OCI-LY7 (cell line): ENCODE measurements around the gene PLD1. TPM values are rescaled to one million over a fixed set of nuclear protein-coding genes. Genes with fewer than 3 reads are reported as not detected.

Source experiments
- BruUV-seq: library from RNA; stranded (reverse); fragments of 400-500 nt; replicated peaks from 2 replicates; lab custom pipeline; 2021; lab: Mats Ljungman, UMichigan
- CTCF ChIA-PET: fragments of 300-600 bp; sonication (Branson Sonifier 250); formaldehyde crosslinking; loops from one replicate; lab custom pipeline; 2022; ENCODE audit warnings: antibody characterized with exemption; ENCODE audit not compliant: unreplicated experiment; lab: Charles Lee
- POLR2A ChIA-PET: fragments of 300-600 bp; sonication (Branson Sonifier 250); formaldehyde crosslinking; loops from one replicate; lab custom pipeline; 2022; ENCODE audit warnings: antibody characterized with exemption; lab: Charles Lee
- DNase-seq: peaks from one replicate; pipeline ENCODE4 v3.0.0-alpha.2; 2015; ENCODE audit warnings: low spot score
- H2AFZ ChIP-seq: fragments of 200-600 bp; sonication (generic), shearing (Covaris generic); 2 replicates; pipeline ENCODE4 v1.6.1; 2014; ENCODE audit warnings: mild to moderate bottlenecking, antibody characterized with exemption, low read length, moderate library complexity
- H3K27ac ChIP-seq: fragments of 200-600 bp; sonication (generic); 2 replicates; pipeline ENCODE4 v1.5.1; 2014; ENCODE audit warnings: mixed run types, low read depth, mild to moderate bottlenecking, moderate library complexity, low read length, inconsistent platforms; ENCODE audit not compliant: poor library complexity, severe bottlenecking
- H3K36me3 ChIP-seq: fragments of 200-600 bp; sonication (generic); 2 replicates; pipeline ENCODE4 v1.6.1; 2014; ENCODE audit warnings: mild to moderate bottlenecking, antibody characterized with exemption, low read length, moderate library complexity, mixed read lengths; ENCODE audit not compliant: insufficient read depth
- H3K4me1 ChIP-seq: fragments of 200-600 bp; sonication (generic); 2 replicates; pipeline ENCODE4 v1.5.1; 2014; ENCODE audit warnings: mild to moderate bottlenecking, low read length; ENCODE audit not compliant: insufficient read depth, poor library complexity, severe bottlenecking
- H3K4me2 ChIP-seq: fragments of 200-600 bp; sonication (generic); 2 replicates; pipeline ENCODE4 v1.6.1; 2014; ENCODE audit warnings: mild to moderate bottlenecking, low read length
- H3K4me3 ChIP-seq: fragments of 200-600 bp; sonication (generic); 2 replicates; pipeline ENCODE4 v1.5.1; 2014; ENCODE audit warnings: mild to moderate bottlenecking, low read depth, low read length; ENCODE audit not compliant: poor library complexity, severe bottlenecking
- H3K79me2 ChIP-seq: fragments of 200-600 bp; sonication (generic); 2 replicates; pipeline ENCODE4 v1.6.1; 2016; ENCODE audit warnings: low read depth, mild to moderate bottlenecking, low read length, moderate library complexity, mixed read lengths; ENCODE audit not compliant: insufficient read depth
- H3K9me2 ChIP-seq: fragments of 200-600 bp; sonication (generic); 2 replicates; pipeline ENCODE4 v1.6.1; 2016; ENCODE audit warnings: mild to moderate bottlenecking, low read length, mixed read lengths; ENCODE audit not compliant: insufficient read depth
- H3K9me3 ChIP-seq: fragments of 200-600 bp; sonication (generic); 2 replicates; pipeline ENCODE4 v1.6.1; 2014; ENCODE audit warnings: mild to moderate bottlenecking, mixed run types, low read length, mixed read lengths
- H4K20me1 ChIP-seq: fragments of 200-600 bp; sonication (generic); 2 replicates; pipeline ENCODE4 v1.6.1; 2014; ENCODE audit warnings: mild to moderate bottlenecking, antibody characterized with exemption, low read length, moderate library complexity, mixed read lengths; ENCODE audit not compliant: insufficient read depth
- CTCF ChIP-seq: fragments of 200-600 bp; sonication (generic); conservative IDR thresholded peaks from 2 replicates; pipeline ENCODE4 v1.5.1; 2014; ENCODE audit warnings: mild to moderate bottlenecking, antibody characterized with exemption, low read length, moderate library complexity, mixed read lengths
- EZH2phosphoT487 ChIP-seq: fragments of 200-600 bp; sonication (generic); IDR thresholded peaks from 2 replicates; pipeline ENCODE4 v1.6.1; 2018; ENCODE audit warnings: low read depth, borderline replicate concordance, mild to moderate bottlenecking, mixed run types, antibody characterized with exemption, low read length, moderate library complexity, mixed read lengths
- intact Hi-C: fragments of 100-400 bp; cut with micrococcal nuclease; formaldehyde crosslinking; loops from one replicate; pipeline ENCODE4 v1.10.0; 2022; ENCODE audit not compliant: unreplicated experiment
- total RNA-seq, 2 experiments: library from RNA; depleted of rRNA in 1 of 2; stranded (reverse); fragments of >200 nt in 1 of 2; shearing (Covaris generic) in 1 of 2; gene quantifications; 2 replicates each; pipeline ENCODE4 v1.2.3, GENCODE V29; 2014 to 2022

PLD1 gene
- total RNA-seq, 2 experiments from 2014 or later = not detected

- Histone ChIP-seq H3K9me3 (no peaks in the 10 kb centered on the region), H3K4me1 (no peaks in the 10 kb centered on the region), H3K4me3 (no peak overlapping the region), H3K79me2 (no peaks in the 10 kb centered on the region), H4K20me1 (no peaks in the 10 kb centered on the region), H3K27ac (no peak overlapping the region), H3K9me2 (no peaks in the 10 kb centered on the region), H2AFZ (no peak overlapping the region), H3K36me3 (no peaks in the 10 kb centered on the region), H3K4me2 (no peak overlapping the region)
- TF ChIP-seq CTCF = no peak
- no peak for TF ChIP-seq EZH2phosphoT487
- DNase-seq = no peak
- no TSS peak for BruUV-seq
- intact Hi-C loops = no loop called here
- POLR2A ChIA-PET = interaction anchor here (0.8 kb wide), 1 partner anchor 18 kb away, joined by 3 read pairs; no protein-coding TSS in a partner anchor
- CTCF ChIA-PET = no interaction called here
Observed at GRCh38 chr3:171806200-171807128, 3.8 kb downstream of the PLD1 start.

DNA sequence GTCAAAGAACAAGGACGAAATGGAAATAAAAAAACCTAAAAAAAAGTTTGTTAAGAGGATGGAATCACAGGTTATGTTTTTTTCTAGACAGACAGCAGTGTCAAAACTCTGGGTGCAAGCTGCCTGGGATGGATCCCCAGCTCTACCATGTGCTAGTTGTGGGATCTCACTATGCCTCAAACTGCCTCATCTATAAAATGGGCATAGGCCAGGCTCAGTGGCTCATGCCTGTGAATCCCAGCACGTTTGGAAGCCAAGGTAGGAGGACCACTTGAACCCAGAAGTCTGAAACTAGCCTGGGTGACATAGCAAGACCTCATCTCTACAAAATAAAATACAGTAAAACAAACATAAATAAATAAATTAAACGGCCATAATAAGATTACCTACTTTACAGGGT lies 4.6 kb downstream of the PLD1 start:
- ChIA-PET POLR2A (interaction anchor here (0.8 kb wide), 1 partner anchor 23 kb away, joined by 3 read pairs; no protein-coding TSS in a partner anchor), CTCF (no interaction called here)
- no peaks in the 10 kb centered on the region for H3K4me1 ChIP-seq
- no peak overlapping the region for H3K27ac ChIP-seq
- H3K36me3 ChIP-seq = no peaks in the 10 kb centered on the region
- H4K20me1 ChIP-seq = no peaks in the 10 kb centered on the region
- no peak overlapping the region for H3K4me2 ChIP-seq
- no peaks in the 10 kb centered on the region for H3K9me3 ChIP-seq
- no peak overlapping the region for H2AFZ ChIP-seq
- intact Hi-C loops = no loop called here
- no TSS peak for BruUV-seq
- no peak overlapping the region for H3K4me3 ChIP-seq
- no peaks in the 10 kb centered on the region for H3K79me2 ChIP-seq
- no peak for DNase-seq
- H3K9me2 ChIP-seq = no peaks in the 10 kb centered on the region
- TF ChIP-seq EZH2phosphoT487 (no peak), CTCF (no peak)
